Amniotic epithelial cell (primary cell): ENCODE data around the gene AGRN.
"Not testable (repeated sequence)": the region's sequence is repeated elsewhere in the genome, so short reads cannot be mapped to it uniquely, and the experiment has no call there.

ENCODE experiments used
- DNase-seq: peaks from one replicate; pipeline ENCODE4 v3.0.0-alpha.2; 2010; ENCODE audit warnings: low read depth

Gene AGRN

DNA sequence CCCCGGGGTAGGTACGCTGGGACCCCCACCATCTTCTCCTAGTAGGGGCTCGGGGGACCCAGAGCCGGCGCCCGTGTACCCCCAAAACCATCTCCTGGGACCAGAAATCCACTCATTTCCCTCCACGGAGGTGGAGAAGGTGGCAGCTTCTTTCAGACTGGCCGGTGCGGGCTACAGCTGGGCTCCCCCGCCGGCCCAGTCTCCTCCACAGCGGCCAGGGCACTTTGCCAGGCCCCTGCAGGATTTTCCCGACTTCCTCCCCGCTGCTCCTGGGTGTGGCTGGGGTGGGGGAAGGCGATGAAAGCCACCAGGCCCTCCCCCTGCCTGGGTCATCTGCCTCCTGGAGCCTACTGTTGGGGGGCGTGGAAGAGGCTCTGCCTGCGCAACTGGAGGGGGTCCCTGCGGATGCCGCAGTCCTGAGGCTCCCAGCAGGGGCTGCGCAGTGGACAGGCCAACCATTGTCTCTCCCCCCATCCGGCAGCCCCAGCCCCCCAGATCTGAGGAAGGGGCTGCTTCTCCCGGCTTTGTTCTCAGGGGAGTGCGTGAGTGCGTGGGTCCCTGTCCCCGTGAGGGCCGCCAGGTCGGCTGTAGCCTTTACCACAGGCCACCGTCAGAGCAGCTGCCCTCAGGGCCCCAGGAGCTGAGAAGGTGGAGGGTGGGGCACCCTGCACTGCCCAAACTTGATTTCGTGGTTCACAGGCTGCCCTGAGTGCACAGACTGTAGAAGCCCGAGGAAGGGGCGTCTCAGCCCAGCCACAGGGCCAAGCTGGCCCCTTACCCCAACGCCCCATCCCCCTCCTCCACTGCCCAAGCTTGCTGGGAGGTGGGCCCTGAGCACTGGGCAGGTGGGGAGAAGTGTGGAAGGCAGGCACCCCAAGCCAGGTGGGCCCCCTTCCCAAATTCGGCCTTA, 1.3 kb downstream of the AGRN start:
- DNase-seq = peak; percentile 69

DNA sequence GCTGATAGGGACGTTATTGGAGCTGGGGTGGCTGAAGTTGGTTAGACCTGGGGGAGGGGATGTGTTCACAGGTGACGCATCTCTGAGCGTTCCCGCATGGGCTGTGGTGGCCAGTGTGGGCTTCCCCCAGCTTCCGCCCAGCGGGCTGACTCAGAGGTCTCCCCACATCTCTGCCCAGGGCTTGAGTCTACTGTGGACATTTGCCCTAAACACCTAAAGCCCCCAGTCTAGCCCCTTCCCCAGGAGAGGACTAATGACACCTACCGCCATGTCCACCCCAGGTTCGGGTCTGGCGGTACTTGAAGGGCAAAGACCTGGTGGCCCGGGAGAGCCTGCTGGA, 2.0 kb downstream of the AGRN start:
- DNase-seq = peak; percentile 78

DNA sequence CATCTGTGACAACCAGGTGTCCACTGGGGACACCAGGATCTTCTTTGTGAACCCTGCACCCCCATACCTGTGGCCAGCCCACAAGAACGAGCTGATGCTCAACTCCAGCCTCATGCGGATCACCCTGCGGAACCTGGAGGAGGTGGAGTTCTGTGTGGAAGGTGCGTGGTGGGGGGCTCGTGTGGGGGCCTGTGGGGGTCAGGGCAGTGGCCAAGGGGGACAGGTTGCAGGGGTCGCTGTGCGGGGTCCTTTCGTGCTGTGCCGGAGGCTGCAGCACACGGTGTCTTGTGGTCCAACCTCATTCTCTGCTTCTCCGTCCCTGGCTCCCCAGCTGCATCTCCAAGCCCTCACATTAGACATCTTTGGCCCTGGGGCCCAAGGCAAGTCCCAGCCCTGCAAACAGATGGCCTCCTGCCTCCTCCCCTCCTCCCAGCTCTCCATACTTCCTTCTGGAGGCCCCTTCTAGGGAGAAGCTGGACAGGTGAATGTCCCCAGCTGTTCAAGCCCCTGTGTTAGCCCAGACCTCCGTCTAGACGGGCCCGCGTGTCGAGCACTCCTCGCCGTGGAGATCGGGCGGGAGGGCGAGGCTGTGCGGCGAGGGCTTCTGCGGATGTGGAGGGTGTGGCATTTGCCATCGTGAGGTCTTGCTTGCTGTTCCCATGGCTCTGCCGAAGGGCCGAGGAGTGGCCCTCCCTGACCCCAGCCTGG, 2.5 kb downstream of the AGRN start:
- no peak for DNase-seq

DNA sequence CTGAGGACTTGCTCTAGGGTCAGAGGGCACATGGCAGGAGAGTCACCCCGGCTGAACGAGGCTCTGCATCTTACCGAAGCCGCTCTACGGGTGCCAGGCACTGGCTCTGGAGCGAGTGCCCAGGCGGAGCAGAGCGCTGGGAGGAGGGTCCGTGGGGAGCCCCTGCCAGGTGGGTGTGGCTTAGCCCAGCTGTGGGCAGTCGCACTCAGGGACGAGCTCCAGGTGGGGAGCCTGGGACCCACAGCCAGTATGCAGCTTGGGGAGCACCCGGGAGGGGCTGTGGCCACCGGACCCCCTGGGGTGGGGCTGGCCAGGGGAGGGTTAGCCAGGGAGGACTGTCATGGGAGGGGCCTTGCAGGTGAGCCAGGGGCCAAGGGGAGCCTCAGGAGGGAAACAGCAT, 3.8 kb downstream of the AGRN start:
- DNase-seq = no peak

DNA sequence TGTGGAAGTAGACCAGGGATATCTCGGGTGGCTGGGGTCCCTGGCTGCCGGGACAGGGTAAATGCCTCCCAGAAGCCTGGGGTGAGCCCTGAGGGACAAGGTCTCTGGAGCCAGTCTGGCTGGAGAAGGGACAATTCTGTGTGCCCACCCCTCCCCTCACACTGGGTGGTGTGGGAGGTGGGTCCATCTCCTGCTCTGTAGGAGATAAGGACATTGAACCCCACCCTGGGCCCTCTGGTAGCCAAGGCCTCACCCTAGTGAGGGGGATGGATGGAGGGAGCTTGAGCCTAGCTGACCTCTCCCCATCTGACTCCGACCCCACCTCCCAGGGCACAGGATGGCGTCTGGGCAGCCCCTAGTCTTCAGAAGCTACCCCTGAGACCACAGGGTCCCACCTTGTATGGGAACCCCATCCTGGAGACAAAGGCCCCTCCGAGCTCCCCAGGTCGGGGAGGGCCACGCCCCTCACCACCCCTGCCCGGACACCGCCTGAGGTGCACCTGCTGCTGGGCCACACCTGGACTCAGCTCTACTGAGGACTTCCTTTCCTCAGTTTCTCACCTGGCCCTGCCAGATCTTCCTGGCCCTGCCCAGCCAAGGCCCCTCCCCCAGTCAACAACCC, 4.3 kb downstream of the AGRN start:
- DNase-seq = no peak

DNA sequence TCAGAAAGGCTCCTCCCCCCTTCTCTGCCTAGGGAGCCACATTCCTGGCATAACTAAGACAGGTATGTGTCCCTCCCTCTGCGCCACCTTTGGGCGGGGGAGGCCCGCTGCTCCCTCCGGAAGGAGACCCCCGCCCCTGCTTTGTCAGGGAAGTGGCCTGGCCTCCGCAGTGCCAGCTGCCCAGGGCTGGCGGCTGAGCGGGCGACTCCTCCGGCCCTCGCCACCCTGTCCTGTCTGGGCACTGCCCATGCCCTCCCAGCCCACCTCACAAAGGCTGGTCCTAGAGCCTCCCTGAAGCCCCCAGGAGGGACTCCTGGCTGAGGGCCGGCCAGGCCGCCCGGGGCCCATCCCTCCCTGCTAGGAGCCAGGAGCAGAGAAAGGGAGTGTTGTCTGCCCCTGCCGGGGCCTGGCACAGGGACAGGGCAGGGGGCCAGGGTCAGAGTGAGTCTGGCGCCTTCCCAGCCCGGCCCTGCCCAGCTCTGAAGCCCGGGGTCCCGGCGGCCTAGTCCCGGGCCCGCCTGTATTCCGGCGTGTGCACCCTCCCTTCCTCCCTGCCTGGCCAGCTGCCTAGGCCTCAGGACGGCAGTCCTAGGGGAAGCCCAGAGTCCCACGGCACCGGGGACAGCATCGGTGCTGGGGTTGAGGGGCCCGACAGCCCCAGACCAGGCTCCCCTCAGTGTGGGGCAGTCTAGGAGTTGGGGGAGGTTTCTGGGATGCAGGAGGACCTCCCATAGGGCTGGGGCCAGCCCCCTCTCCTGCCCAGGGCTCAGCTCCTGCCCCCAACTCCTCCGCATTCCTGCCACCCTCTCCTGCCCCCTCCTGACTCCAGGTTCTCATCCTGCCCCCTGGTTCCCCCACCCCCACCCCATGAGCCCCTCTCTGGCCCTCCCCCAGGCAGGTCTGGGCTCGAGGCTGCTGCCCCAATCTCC, 5.1 kb downstream of the AGRN start:
- DNase-seq = peak; percentile 55

DNA sequence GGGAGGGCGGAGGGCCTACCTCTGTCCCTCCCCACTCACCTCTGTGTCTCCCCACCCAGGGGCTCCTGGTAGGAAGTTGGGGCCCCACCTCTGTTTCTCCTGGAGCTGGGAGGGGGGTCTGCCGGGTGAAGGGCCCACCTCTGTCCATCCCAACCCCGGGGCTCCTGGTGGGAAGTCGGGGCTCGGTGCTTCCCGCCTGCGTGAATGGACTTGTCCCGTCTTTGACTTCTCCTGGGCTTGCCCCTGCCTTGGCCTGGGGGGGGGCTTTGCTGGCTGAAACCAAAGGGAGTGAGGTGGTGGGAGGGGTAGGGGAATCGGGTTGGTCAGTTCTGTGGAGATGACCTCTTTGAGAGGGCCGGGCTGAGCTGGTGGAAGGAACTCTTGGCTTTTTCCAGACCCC, 5.8 kb downstream of the AGRN start:
- DNase-seq = no peak

DNA sequence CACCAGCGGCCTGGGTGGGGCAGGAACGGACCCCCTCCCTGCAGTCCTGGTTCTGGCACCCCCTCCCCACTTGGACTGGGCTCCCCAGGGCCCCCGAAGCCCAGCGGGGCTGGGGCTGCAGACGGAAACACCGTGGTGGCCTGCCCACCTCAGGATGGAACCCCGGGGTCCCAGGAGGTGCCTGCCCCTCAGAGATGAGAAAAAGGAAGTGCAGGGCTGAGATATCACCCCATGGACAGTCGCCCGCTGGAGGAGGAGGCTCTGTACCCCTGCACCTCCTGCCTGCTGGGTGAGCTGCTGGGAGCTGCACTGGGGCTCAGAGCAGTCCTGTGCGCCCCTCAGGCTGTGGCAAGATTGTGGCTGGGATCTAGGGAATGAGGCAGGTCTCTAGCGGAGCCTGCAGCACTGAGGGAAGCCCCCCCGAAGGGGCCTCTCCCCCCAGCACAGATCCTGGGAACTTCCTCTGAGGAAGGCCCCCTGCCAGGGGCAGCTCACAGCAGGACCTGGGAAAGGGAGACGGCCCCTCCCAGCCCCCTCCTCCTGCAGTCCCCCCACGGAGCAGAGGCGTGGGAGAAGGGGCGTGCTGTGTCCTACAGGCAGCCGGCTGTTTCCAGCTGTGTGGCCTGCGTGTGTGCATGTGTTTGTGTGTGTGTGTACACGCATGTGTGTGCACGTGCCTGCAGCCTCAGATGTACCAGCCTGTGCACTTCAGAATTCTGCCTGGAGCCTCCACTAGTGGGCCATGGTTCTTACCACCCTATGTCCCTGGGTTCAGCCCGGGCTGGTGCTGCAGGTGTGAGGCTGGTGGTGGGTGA, 6.9 kb downstream of the AGRN start:
- DNase-seq = no peak

DNA sequence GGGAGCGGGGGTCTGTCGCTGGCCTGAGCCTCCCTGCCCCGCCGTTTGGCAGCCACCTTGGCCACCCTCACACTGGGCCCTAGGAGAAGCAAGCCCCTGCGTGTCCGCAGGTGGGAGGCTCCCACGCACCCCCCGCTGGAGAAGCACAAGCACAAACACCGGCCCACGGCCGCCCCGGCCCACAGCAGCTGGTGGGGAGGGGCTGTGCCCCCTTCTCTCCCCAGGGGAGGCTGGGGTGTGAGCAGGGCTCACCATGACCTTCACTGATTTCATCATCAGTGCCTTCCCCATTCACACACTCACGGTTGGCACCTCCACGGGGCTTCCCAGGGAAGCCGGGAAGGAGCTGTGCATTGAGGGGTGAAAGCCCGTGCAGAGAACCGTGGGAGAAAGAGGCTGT, 7.9 kb downstream of the AGRN start:
- DNase-seq = no peak

DNA sequence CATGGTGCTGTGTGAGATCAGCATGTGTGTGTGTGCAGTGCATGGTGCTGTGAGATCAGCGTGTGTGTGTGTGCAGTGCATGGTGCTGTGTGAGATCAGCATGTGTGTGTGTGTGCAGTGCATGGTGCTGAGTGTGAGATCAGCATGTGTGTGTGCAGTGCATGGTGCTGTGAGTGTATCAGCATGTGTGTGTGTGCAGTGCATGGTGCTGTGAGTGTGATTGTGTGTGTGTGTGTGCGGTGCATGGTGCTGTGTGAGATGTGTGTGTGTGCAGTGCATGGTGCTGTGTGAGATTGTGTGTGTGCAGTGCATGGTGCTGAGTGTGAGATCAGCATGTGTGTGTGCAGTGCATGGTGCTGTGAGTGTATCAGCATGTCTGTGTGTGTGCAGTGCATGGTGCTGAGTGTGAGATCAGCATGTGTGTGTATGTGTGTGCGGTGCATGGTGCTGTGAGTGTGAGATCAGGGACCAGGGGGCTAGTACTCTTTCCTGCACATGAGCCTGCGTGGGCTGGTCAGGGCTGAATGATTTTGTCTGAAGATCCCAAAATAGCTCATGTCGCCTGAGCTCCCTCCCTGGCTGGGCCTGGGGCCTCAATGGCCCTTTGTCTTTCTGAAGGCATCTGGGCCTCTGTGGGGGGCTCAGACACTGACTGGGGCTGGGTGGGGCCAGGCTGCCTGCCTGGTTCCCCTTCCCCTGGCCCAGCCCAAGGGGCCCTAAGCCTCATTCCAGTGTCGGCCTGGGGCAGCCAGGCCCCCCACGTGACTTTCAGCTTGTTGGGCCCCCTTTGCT, 11.1 kb downstream of the AGRN start:
- DNase-seq = not testable (repeated sequence)

DNA sequence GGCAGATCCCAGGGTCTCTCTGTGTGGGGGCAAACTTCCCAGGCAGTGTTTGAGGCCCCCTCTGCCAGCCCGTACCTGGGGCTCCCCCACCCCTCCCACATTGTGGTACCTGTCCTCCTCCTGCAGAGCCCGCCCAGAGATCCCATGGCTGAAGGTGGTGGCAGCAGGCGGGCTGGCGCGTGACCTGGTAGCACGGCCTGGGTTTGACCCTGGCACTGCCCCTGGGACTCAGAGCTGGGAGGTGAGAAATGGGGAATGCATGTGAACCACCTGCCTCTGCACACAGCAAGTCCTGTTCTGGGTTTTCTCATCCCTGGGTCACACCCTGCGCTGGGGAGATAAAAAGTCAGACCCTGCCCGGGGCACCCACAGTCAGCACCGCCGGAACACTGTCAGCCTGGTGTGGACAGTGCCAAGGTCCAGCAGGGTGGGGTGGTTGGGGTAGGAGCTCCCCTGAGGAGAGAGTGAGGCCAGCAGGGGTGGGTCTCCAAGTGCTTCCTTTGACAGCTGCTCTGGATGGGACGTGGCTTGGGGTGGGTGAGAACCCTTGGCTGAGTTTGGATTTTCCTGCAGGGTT, 11.8 kb downstream of the AGRN start:
- DNase-seq = no peak

DNA sequence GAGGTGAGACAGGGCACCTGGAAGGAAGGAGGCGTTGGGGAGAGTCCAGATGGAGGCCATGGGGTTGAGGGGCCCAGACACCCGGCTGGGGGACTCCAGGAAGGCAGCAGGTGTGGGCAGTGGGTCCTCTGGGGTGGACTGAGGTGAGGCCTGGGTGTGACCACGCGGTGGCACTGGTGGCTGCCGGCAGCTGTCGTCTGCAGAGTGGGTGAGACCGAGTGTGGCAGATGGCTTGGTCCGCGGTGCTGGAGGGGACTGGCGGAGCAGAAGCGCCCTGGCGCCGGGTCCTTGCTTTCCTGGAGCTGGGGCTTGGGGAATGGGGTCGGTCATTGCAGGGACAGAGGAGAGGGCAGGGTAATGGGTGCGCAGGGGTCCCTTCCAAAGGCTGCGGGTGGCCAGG, 12.5 kb downstream of the AGRN start:
- DNase-seq = no peak

DNA sequence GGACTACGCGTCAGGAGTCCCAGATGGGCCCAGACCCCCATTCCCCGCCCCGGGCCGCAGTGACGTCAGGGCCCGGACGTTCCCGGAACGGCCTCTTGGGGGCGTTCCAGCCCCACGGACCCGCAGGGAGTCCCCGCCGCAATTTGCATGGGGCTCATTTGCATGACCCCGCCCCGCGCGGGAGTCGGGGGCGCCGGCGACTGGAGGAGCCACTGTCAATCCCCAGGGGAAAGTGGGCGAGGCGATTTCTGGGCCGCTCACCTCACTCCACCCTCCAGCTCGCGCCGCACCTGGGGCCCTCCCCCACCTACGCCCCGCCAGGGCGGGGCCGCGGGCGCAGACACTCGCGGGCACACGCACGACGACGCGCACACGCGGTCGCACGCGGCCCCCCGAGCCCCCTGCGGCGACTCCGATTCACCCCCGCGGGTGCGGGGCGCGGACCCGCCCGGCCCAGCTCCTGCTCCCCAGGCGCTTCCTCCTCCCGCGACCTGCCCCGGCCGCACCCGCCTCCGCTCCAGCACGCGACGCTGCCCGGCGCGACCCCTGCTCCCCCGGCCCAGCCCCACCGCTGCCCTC, 13.2 kb downstream of the AGRN start:
- DNase-seq = peak; percentile 66

DNA sequence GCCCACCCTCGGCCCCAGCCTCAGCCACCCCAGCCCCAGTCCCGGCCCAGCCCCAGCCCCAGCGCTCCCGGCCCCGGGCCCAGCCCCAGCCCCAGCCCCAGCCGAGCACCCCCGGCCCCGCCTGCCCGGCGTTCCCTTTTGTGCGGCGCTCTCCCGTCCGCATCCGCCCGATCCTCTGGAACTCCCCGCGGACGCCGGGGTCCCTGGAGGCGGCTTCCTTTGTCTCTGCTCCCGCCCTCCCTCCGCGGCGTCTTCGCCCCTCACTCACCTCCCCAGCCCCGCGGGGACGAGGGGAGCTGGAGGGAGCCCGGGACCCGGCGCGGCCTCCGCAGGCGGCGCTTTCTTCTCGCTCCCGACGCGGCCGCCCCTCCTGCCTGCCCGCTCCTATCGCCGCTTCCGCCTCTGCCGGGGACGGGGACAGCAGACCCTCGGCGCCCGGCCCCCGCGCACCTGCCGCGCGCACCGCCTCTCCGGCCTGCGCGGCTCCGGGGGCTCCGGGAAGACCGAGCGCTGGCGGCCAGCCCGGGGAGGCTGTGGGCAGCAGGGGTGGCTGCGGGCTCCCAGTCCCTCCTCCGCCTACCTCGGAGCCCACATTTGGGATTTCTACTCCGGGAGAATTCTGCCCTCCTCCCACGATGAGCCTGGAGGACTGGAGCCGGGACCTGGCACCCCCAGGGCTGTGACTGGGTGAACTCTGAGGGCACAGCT, 14.0 kb downstream of the AGRN start:
- DNase-seq = no peak

DNA sequence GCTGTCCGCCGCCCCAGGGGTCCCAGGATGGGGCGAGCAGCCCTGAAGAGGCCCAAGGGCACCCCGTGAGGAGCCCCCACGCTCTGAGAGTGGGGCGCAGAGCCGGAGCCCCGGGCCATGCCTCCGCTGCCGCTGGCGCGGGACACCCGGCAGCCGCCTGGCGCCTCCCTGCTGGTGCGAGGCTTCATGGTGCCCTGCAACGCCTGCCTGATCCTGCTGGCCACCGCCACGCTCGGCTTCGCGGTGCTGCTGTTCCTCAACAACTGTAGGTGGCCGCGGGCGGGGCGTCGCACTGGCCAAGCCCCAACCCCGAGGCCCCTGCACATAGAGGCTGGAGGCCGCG, 14.5 kb downstream of the AGRN start:
- DNase-seq = no peak

DNA sequence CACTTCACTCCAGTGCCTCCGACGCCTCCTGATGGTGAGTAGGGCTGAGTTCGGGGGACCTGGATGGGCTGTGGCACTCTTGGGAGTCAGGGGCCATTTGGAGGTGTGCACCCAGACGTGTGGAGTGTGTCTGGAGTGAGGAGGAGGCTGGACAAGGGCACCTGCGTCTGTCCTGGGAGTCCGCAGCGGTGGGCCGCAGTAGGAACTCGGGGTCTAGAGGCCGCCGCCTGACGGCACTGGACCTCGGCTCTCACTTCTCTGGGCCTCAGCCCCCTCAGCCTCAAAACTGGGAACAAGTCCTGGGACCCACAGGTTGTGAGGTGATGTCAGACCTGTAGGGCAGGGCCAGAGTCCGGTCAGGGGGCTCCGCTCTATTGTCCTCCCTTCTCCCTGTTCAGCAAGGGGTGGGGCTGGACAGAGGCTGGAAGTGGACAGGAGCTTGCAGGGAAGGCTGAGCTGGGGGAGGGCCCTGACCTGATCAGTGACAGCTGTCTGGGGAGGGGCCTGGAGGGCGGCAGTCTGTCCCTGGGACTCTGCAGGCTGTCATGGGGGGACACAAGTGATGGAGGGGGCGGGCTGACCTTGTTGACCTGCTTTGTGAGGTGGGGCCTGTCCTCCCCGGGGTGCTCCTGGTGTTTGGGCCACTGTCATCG, 15.5 kb downstream of the AGRN start:
- DNase-seq = no peak

DNA sequence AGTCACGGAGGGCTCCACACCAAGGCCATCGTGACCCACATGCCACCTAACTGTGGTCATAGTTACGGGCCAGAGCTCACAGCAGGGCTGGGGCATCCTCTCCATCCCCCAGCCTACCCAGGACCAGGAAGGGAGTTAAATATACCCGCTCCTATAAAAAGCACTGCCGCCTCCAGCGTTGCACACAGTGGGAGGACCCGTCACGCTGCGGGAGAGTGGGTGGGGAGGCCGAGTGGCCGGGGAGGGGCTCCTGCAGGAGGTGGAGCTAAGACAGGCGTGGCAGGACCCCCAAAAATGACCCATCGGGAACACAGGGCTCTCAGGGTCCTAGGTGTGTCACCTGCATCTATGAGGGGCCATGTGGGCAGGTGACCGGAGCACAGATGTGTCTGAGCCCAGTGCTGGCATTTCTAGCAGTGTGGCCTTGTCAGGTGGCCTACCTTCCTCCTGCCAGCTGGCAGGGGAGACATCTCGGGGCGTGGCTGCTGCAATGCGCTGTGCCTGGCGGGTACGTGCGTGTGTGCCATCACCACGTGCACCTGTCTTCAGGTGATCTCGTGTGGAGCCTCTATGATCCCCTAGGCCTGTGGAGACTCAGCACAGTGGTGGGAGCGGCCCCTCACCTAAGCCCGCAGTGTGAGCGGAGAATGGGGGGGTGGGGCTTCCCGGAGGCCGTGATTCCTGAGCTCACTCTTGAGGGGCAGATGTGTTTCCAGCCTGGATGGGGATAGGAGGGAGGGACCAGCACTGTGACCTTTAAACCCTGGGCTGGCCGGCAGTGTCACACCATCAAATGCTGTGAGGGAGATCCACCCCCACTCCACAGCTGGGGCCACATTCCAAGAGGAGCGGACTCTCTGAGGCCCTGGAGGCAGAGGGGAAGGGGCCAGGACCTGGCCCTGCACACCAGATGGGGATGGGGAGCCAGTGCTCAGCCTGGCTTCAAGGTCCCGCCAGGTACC, 17.7 kb downstream of the AGRN start:
- no peak for DNase-seq
